HFFc6 (cell line): ENCODE data around the gene PLTP. TPM values are rescaled to one million over a fixed set of nuclear protein-coding genes. Genes with fewer than 3 reads are reported as not detected.
A peak's percentile ranks its signal among the peaks of the same experiment; 100 is the strongest.

ENCODE experiments used
- DNase-seq: peaks from one replicate; pipeline ENCODE4 v3.0.0-alpha.2; 2018
- H3K27ac Mint-ChIP-seq: 2 replicates; pipeline ENCODE4 v1.8.0; 2020; ENCODE audit warnings: mild to moderate bottlenecking, mixed read lengths
- H3K27me3 Mint-ChIP-seq: 2 replicates; pipeline ENCODE4 v1.8.0; 2021; ENCODE audit warnings: mild to moderate bottlenecking, moderate library complexity, mixed read lengths; ENCODE audit not compliant: insufficient read depth
- H3K36me3 Mint-ChIP-seq: 2 replicates; pipeline ENCODE4 v1.8.0; 2021; ENCODE audit warnings: low read depth, mixed read lengths
- H3K4me1 Mint-ChIP-seq: 2 replicates; pipeline ENCODE4 v1.8.0; 2020; ENCODE audit warnings: low read depth, mixed read lengths
- H3K4me3 Mint-ChIP-seq: 2 replicates; pipeline ENCODE4 v1.8.0; 2020; ENCODE audit warnings: mild to moderate bottlenecking, moderate library complexity, mixed read lengths
- H3K9me3 Mint-ChIP-seq: 2 replicates; pipeline ENCODE4 v1.8.0; 2020; ENCODE audit warnings: mild to moderate bottlenecking, mixed read lengths
- CTCF ChIP-seq: fragments of 200-600 bp; sonication (generic); IDR thresholded peaks from 2 replicates; pipeline ENCODE4 v1.5.0; 2021; ENCODE audit warnings: antibody characterized with exemption, mild to moderate bottlenecking
- total RNA-seq, 6 experiments: library from RNA; stranded (reverse); fragmentation: NEBNext Ultra II Directional; extraction: Animal tissue kit (Norgen Biotek cat#: 25700); gene quantifications; 2 replicates in 1 of 6; 3 replicates in 5 of 6; pipeline ENCODE4 v1.2.3, GENCODE V29; 2021

Gene PLTP
- total RNA-seq, 6 experiments from 2014 or later = 8.3 to 13.6 (median 11.1) TPM

- Mint-ChIP-seq H3K4me3 (no peak overlapping the region), H3K27ac (no peak overlapping the region), H3K9me3 (no peaks in the 10 kb centered on the region), H3K4me1 (peaks cover 8% of the 10 kb centered on the region; the same call in 1 of the 2 replicates), H3K36me3 (no peaks in the 10 kb centered on the region), H3K27me3 (no peaks in the 10 kb centered on the region)
- DNase-seq = peak; percentile 19
- no peak for TF ChIP-seq CTCF
These were observed 38.4 kb downstream of the PLTP start for GRCh38 chr20:45873409-45874103.

- no peaks in the 10 kb centered on the region for H3K27me3 Mint-ChIP-seq
- no peaks in the 10 kb centered on the region for H3K36me3 Mint-ChIP-seq
- no peak overlapping the region for H3K4me3 Mint-ChIP-seq
- H3K9me3 Mint-ChIP-seq = no peaks in the 10 kb centered on the region
- no peak for TF ChIP-seq CTCF
- H3K27ac Mint-ChIP-seq = no peak overlapping the region
- peaks cover 16% of the 10 kb centered on the region for H3K4me1 Mint-ChIP-seq
- no peak for DNase-seq
These were observed 39.3 kb downstream of the PLTP start for GRCh38 chr20:45872626-45873025.

- no peaks in the 10 kb centered on the region for H3K36me3 Mint-ChIP-seq
- peaks cover 21% of the 10 kb centered on the region for H3K4me1 Mint-ChIP-seq
- DNase-seq = peak; percentile 87
- no peaks in the 10 kb centered on the region for H3K9me3 Mint-ChIP-seq
- H3K27me3 Mint-ChIP-seq = no peaks in the 10 kb centered on the region
- peak overlapping the region; percentile 50 for H3K4me3 Mint-ChIP-seq
- peak overlapping the region; percentile 97 for H3K27ac Mint-ChIP-seq
- TF ChIP-seq CTCF = no peak
These were observed 44.2 kb downstream of the PLTP start for GRCh38 chr20:45867819-45868176.

- no peaks in the 10 kb centered on the region for H3K36me3 Mint-ChIP-seq
- no peaks in the 10 kb centered on the region for H3K9me3 Mint-ChIP-seq
- peaks cover 21% of the 10 kb centered on the region for H3K4me1 Mint-ChIP-seq
- H3K27ac Mint-ChIP-seq = peak overlapping the region; percentile 97
- DNase-seq = no peak
- no peak for TF ChIP-seq CTCF
- peak overlapping the region; percentile 50 for H3K4me3 Mint-ChIP-seq
- H3K27me3 Mint-ChIP-seq = no peaks in the 10 kb centered on the region
These were observed 44.7 kb downstream of the PLTP start for GRCh38 chr20:45867136-45867818.

GRCh38 chr20:45866454-45866853 is 45.5 kb downstream of the PLTP start:
- no peak for TF ChIP-seq CTCF

More at GRCh38 chr20:45866454-45866853, 45.5 kb downstream of the PLTP start:
- no peak for DNase-seq
- no peaks in the 10 kb centered on the region for H3K27me3 Mint-ChIP-seq
- H3K27ac Mint-ChIP-seq = peak overlapping the region; percentile 97
- H3K4me3 Mint-ChIP-seq = no peak overlapping the region
- no peaks in the 10 kb centered on the region for H3K36me3 Mint-ChIP-seq
- H3K9me3 Mint-ChIP-seq = no peaks in the 10 kb centered on the region
- peaks cover 21% of the 10 kb centered on the region for H3K4me1 Mint-ChIP-seq
